Measurements from ENCODE around the gene SLC26A5. TPM values are rescaled to one million over a fixed set of nuclear protein-coding genes. Genes with fewer than 3 reads are reported as not detected.
A peak's percentile ranks its signal among the peaks of the same experiment; 100 is the strongest.
"Not testable (repeated sequence)": the region's sequence is repeated elsewhere in the genome, so short reads cannot be mapped to it uniquely, and the experiment has no call there.

Gene SLC26A5
- total RNA-seq, 1 experiment from 2014 or later, result not detected

GRCh38 chr7:103420857-103421384 is 25.1 kb downstream of the SLC26A5 start:
- no peak overlapping the region for H3K4me3 ChIP-seq
- no peaks in the 10 kb centered on the region for H3K27me3 ChIP-seq
- no peaks in the 10 kb centered on the region for H3K9me3 ChIP-seq
- no peaks in the 10 kb centered on the region for H3K36me3 ChIP-seq
- no peak for DNase-seq

DNA sequence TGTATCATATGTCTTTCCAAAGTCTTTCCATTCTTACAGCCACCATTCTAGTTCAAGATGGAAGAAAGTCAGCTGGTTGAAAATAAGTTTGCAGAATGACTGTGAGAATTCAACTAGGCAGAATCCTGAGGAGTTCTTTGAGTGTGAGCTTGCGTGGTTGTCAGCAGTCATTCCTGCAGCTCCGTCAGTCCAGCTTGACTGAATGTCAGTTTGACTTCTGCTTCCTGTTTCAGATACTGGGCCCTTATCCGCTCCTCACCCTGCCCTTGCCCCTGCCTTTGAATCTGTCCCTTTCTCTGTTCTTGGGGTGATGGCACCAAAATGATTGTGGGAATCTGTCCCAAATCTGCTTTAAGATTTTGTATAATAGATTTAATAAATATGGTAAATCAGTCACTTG is 27.8 kb downstream of the SLC26A5 start:
- H3K36me3 ChIP-seq, result no peaks in the 10 kb centered on the region
- H3K4me3 ChIP-seq, result no peak overlapping the region
- DNase-seq, result no peak
- no peaks in the 10 kb centered on the region for H3K27me3 ChIP-seq
- no peaks in the 10 kb centered on the region for H3K9me3 ChIP-seq

DNA sequence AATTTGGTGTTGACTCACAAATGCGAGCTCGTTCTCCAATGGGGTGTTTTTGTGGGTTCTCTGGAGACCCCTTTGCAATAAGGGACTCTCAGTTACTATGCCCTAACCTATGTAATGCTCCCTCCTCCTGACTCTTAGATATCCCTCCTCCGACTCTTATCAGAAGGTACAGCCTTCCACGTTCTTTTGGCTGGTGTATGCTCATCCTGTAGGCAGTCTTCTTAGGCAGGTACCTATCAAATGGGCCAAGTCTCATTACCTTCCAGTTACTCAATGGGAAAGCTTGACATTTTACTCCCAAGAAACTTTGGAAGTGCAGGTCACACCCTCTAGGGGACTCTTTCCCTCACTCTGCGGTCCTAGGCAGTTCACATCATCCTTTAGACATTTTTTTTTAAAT is 32.6 kb downstream of the SLC26A5 start:
- Histone ChIP-seq H3K4me3 (no peak overlapping the region), H3K9me3 (no peaks in the 10 kb centered on the region), H3K36me3 (no peaks in the 10 kb centered on the region), H3K27me3 (no peaks in the 10 kb centered on the region)
- no peak for DNase-seq

GRCh38 chr7:103412151-103412550 is 33.9 kb downstream of the SLC26A5 start:
- Histone ChIP-seq H3K9me3 (no peaks in the 10 kb centered on the region), H3K4me3 (no peak overlapping the region), H3K27me3 (no peaks in the 10 kb centered on the region), H3K36me3 (no peaks in the 10 kb centered on the region)
- no peak for DNase-seq

DNA sequence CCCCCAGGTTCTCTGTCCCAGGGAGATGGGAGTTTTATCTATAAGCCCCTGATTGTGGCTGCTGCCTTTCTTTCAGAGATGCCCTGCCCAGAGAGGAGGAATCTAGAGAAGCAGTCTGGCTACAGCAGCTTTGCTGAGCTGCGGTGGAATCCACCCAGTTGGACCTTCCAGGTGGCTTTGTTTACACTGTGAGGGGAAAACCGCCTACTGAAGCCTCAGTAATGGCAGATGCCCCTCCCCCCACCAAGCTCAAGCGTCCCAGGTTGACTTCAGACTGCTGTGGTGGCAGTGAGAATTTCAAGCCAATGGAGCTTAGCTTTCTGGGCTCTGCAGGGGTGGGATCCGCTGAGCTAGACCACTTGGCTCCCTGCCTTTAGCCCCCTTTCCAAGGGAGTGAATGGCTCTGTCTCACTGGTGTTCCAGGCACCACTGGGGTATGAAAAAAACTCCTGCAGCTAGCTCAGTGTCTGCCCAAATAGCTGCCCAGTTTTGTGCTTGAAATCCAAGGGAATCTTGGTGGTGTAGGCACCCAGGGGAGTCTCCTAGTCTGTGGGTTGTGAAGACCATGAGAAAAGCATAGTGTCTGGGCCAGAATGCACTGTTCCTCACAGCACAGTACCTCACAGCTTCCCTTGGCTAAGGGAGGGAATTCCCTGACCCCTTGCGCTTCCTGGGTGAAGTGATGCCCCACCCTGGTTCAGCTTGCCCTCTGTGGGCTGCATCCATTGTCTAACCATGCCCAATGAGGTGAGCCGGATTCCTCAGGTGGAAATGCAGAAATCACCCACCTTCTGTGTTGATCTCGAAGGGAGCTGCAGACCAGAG is 40.0 kb downstream of the SLC26A5 start:
- DNase-seq, H3K27me3 ChIP-seq, H3K9me3 ChIP-seq, H3K4me3 ChIP-seq, H3K36me3 ChIP-seq: not testable (repeated sequence)

DNA sequence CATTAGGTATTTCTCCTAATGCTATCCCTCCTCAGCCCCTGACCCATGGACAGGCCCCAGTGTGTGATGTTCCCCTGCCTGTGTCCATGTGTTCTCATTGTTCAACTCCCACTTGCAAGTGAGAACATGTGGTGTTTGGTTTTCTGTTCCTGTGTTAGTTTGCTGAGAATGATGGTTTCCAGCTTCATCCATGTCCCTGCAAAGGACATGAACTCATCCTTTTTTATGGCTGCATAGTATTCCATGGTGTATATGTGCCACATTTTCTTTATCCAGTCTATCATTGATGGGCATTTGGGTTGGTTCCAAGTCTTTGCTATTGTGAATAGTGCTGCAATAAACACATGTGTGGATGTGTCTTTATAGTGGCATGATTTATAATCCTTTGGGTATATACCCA is 46.3 kb downstream of the SLC26A5 start:
- H3K36me3 ChIP-seq, H3K9me3 ChIP-seq, H3K27me3 ChIP-seq, DNase-seq, H3K4me3 ChIP-seq: not testable (repeated sequence)

DNA sequence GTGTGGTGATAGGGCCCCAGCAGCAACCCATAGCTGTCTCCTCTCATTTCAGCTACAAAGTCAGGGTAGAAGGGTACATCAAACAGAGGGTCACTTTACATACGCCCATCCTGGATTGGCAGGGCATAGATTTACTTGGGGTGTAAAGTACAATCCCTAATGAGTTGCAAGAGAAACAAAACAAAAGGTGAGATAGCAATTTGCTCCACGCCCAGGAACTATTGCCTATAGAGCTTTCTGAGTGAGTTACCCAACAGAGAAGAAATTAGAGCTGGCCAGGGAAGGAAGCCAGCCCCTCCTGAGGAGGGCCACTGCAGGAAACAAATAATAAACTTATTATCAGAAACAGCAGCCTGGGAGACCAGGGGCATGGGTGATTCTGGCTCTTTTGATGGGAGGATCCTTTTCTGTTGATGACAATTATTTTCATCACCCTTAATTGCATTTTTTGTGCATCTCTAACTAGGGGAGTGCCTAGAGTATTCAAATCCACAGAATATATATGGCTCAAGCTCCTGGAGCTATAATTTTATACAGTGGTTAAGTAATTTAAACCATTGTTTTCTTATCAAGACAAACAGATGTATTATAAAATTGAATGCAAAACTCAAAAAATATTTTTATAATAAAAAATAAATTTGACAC is 47.4 kb downstream of the SLC26A5 start:
- Histone ChIP-seq H3K27me3 (no peaks in the 10 kb centered on the region), H3K9me3 (no peaks in the 10 kb centered on the region), H3K36me3 (no peaks in the 10 kb centered on the region), H3K4me3 (no peak overlapping the region)
- no peak for DNase-seq

DNA sequence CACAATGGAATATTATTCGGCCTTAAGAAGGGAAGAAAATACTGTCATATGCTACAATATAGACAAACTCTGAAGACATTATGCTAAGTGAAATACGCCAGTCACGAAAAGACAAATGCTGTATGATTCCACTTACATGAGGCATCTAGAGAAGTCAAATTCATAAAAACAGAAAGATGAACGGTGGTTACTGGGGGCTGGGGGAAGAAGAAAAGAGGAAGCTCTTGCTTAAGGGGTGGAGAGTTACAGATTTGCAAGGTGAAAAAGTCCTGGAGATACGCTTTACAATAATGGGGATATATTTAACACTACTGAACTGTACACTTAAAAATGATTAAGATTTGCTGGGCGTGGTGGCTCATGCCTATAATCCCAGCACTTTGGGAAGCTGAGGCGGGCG is 49.5 kb downstream of the SLC26A5 start:
- H3K27me3 ChIP-seq, result no peaks in the 10 kb centered on the region
- no peaks in the 10 kb centered on the region for H3K36me3 ChIP-seq
- no peak overlapping the region for H3K4me3 ChIP-seq
- no peaks in the 10 kb centered on the region for H3K9me3 ChIP-seq
- DNase-seq, result no peak

DNA sequence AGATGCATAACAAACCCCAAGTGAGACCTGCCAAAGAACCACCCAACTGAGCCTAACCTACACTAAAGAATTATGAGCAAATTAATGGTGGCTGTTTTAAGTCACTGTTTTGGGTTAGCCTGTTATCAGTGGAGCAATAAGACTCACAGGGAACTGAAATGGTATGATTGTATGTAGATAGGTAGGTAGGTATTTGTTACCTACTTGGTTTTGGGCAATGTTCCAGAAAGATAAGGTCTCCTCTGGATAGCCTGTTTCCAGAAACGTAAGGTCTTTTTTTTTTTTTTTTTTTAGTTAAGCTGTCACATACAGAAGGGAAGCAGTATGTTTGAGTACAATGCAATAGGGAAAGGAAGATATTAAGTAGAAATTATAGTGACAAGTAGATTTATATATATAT is 50.9 kb downstream of the SLC26A5 start:
- no peaks in the 10 kb centered on the region for H3K36me3 ChIP-seq

GRCh38 chr7:103394566-103394965 is 51.4 kb downstream of the SLC26A5 start:
- no peak overlapping the region for H3K4me3 ChIP-seq
- DNase-seq, result no peak
- H3K9me3 ChIP-seq, result no peaks in the 10 kb centered on the region
- no peaks in the 10 kb centered on the region for H3K36me3 ChIP-seq
- H3K27me3 ChIP-seq, result no peaks in the 10 kb centered on the region

More for the DNA sequence above, 50.9 kb downstream of the SLC26A5 start:
- no peaks in the 10 kb centered on the region for H3K27me3 ChIP-seq
- DNase-seq, result no peak
- H3K4me3 ChIP-seq, result no peak overlapping the region
- no peaks in the 10 kb centered on the region for H3K9me3 ChIP-seq

- no peaks in the 10 kb centered on the region for H3K9me3 ChIP-seq
- no peaks in the 10 kb centered on the region for H3K27me3 ChIP-seq
- DNase-seq, result peak; percentile 1
- H3K4me3 ChIP-seq, result no peak overlapping the region
- no peaks in the 10 kb centered on the region for H3K36me3 ChIP-seq
Observed at GRCh38 chr7:103391976-103392375, 54.0 kb downstream of the SLC26A5 start.

DNA sequence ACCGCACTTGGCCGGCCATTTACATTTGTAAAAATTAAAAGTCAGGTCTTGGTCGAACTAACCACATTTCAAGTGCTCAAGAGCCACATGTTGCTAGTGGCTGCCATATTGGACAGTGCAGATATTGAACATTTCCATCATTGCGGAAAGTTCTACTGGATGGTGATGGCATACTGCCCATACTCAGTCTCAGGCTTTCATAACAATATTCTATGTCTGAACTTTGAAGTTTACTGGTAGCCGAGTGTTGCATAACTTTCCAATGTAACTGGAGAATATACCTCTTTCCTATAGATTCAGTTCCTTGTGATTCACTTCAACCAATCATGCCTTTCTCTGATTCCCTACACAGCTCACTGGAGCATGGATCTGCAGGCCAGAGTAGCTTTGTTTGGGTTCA is 54.9 kb downstream of the SLC26A5 start:
- no peaks in the 10 kb centered on the region for H3K9me3 ChIP-seq
- no peaks in the 10 kb centered on the region for H3K27me3 ChIP-seq
- no peaks in the 10 kb centered on the region for H3K36me3 ChIP-seq
- no peak for DNase-seq
- H3K4me3 ChIP-seq, result no peak overlapping the region

DNA sequence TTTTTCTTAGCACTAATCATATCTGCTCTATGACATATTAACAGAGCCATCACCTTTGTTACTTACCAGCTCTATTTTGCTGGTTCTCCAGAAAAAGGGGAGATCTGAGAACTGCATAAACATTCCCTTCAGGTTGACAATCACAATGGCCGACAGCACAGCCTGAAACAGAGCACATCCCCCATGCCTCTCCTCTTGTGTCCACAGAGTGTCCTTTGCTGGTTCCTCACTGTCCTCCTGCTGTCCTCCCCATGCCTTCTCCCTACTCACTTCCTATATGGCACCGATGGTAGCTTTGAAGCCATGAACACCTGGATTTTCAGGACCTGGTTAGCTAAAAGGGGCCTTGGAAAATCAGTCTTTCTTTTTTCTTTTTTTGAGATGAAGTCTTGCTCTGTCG is 56.7 kb downstream of the SLC26A5 start:
- no peaks in the 10 kb centered on the region for H3K36me3 ChIP-seq
- no peak overlapping the region for H3K4me3 ChIP-seq
- H3K9me3 ChIP-seq, result no peaks in the 10 kb centered on the region
- DNase-seq, result no peak
- no peaks in the 10 kb centered on the region for H3K27me3 ChIP-seq

GRCh38 chr7:103388469-103389140 is 57.4 kb downstream of the SLC26A5 start:
- no peaks in the 10 kb centered on the region for H3K9me3 ChIP-seq
- no peak for DNase-seq
- H3K27me3 ChIP-seq, result no peaks in the 10 kb centered on the region
- no peaks in the 10 kb centered on the region for H3K36me3 ChIP-seq
- H3K4me3 ChIP-seq, result no peak overlapping the region

DNA sequence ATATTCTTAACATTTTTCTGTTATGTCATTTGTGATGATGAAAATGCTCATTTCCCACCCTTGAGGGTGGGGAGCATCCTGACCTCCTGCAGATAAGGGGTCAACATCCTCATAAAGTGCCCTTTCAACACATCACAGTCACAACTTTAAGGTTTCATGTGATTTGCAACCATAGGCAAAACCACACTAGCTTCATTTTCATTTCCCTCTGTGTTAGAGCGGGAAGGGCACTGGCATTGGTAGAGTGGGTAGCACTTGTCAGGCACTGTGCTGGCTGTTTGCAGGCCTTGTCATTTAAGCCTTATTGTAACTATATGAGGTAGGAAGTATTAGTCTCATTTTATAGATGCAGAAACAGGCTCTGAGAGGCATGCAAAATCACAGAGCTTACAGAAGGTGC is 58.8 kb downstream of the SLC26A5 start:
- Histone ChIP-seq H3K9me3 (no peaks in the 10 kb centered on the region), H3K27me3 (no peaks in the 10 kb centered on the region), H3K4me3 (no peak overlapping the region), H3K36me3 (no peaks in the 10 kb centered on the region)
- DNase-seq, result no peak

- DNase-seq, result no peak
- H3K36me3 ChIP-seq, result no peaks in the 10 kb centered on the region
- no peaks in the 10 kb centered on the region for H3K9me3 ChIP-seq
Observed at GRCh38 chr7:103382032-103382402, 64.0 kb downstream of the SLC26A5 start.

GRCh38 chr7:103381280-103382031 is 64.6 kb downstream of the SLC26A5 start:
- Histone ChIP-seq H3K4me3 (no peak overlapping the region), H3K9me3 (no peaks in the 10 kb centered on the region), H3K27me3 (no peaks in the 10 kb centered on the region), H3K36me3 (no peaks in the 10 kb centered on the region)
- no peak for DNase-seq

More at GRCh38 chr7:103382032-103382402, 64.0 kb downstream of the SLC26A5 start:
- H3K4me3 ChIP-seq, result no peak overlapping the region
- no peaks in the 10 kb centered on the region for H3K27me3 ChIP-seq
